ENCODE results near the gene GRIPAP1. TPM values are rescaled to one million over a fixed set of nuclear protein-coding genes. Genes with fewer than 3 reads are reported as not detected.

GRIPAP1 gene
- total RNA-seq, 1 donor from 2014 or later = 28.8 TPM

- H3K4me1 Mint-ChIP-seq (ENCODE audit: low read depth) = peaks cover 26% of the 10 kb centered on the region
- H3K4me3 Mint-ChIP-seq (ENCODE audit: unreplicated experiment) = peak overlapping the region; percentile 99
- no peak for DNase-seq (ENCODE audit: low spot score)
- peak overlapping the region; percentile 100 for H3K27ac Mint-ChIP-seq (ENCODE audit: unreplicated experiment)
- H3K9me3 Mint-ChIP-seq (ENCODE audit: low read depth) = peaks cover 5% of the 10 kb centered on the region
- TF ChIP-seq CTCF (IDR thresholded peaks at IDR 0.05) = no peak
- H3K36me3 Mint-ChIP-seq (ENCODE audit: low read depth) = no peaks in the 10 kb centered on the region
- H3K27me3 Mint-ChIP-seq (ENCODE audit: low read depth) = no peaks in the 10 kb centered on the region
These were observed 43.4 kb downstream of the GRIPAP1 start for GRCh38 chrX:48958635-48959094.

GRCh38 chrX:48957827-48958634 is 44.0 kb downstream of the GRIPAP1 start:
- peak; percentile 98 for DNase-seq (ENCODE audit: low spot score)

GRCh38 chrX:48957477-48957826 is 44.6 kb downstream of the GRIPAP1 start, which contains the start of gene OTUD5:
TSS of gene OTUD5 (minus strand) at chrX:48957607. CDS start at chrX:48957570, 37 bp downstream.
- peaks cover 5% of the 10 kb centered on the region for H3K9me3 Mint-ChIP-seq (ENCODE audit: low read depth)
- no peak for DNase-seq (ENCODE audit: low spot score)
- TF ChIP-seq CTCF (IDR thresholded peaks at IDR 0.05) = no peak

More at GRCh38 chrX:48957827-48958634, 44.0 kb downstream of the GRIPAP1 start:
- Mint-ChIP-seq H3K4me3 (ENCODE audit: unreplicated experiment) (peak overlapping the region; percentile 99), H3K36me3 (ENCODE audit: low read depth) (no peaks in the 10 kb centered on the region), H3K27me3 (ENCODE audit: low read depth) (no peaks in the 10 kb centered on the region), H3K4me1 (ENCODE audit: low read depth) (peaks cover 31% of the 10 kb centered on the region), H3K27ac (ENCODE audit: unreplicated experiment) (peak overlapping the region; percentile 100), H3K9me3 (ENCODE audit: low read depth) (peaks cover 5% of the 10 kb centered on the region)
- TF ChIP-seq CTCF (IDR thresholded peaks at IDR 0.05) = no peak

GRCh38 chrX:48956728-48957414 is 45.2 kb downstream of the GRIPAP1 start:
- Mint-ChIP-seq H3K4me1 (ENCODE audit: low read depth) (peaks cover 31% of the 10 kb centered on the region), H3K27me3 (ENCODE audit: low read depth) (no peaks in the 10 kb centered on the region), H3K9me3 (ENCODE audit: low read depth) (peaks cover 5% of the 10 kb centered on the region), H3K36me3 (ENCODE audit: low read depth) (no peaks in the 10 kb centered on the region), H3K4me3 (ENCODE audit: unreplicated experiment) (peak overlapping the region; percentile 74), H3K27ac (ENCODE audit: unreplicated experiment) (peak overlapping the region; percentile 81)
- DNase-seq (ENCODE audit: low spot score) = no peak
- no peak for TF ChIP-seq CTCF (IDR thresholded peaks at IDR 0.05)

More at GRCh38 chrX:48957477-48957826, 44.6 kb downstream of the GRIPAP1 start, which contains the start of gene OTUD5:
- Mint-ChIP-seq H3K4me3 (ENCODE audit: unreplicated experiment) (peak within 1 kb of the TSS; percentile 99), H3K4me1 (ENCODE audit: low read depth) (peaks cover 31% of the 10 kb centered on the region), H3K36me3 (ENCODE audit: low read depth) (no peaks in the 10 kb centered on the region), H3K27me3 (ENCODE audit: low read depth) (no peaks in the 10 kb centered on the region), H3K27ac (ENCODE audit: unreplicated experiment) (peak within 1 kb of the TSS; percentile 100)

GRCh38 chrX:48948589-48948988 is 53.5 kb downstream of the GRIPAP1 start:
- TF ChIP-seq CTCF (IDR thresholded peaks at IDR 0.05) = no peak
- H3K9me3 Mint-ChIP-seq (ENCODE audit: low read depth) = no peaks in the 10 kb centered on the region
- DNase-seq (ENCODE audit: low spot score) = no peak
- H3K36me3 Mint-ChIP-seq (ENCODE audit: low read depth) = no peaks in the 10 kb centered on the region
- H3K27ac Mint-ChIP-seq (ENCODE audit: unreplicated experiment) = no peak overlapping the region
- H3K4me3 Mint-ChIP-seq (ENCODE audit: unreplicated experiment) = no peak overlapping the region
- peaks cover 4% of the 10 kb centered on the region for H3K4me1 Mint-ChIP-seq (ENCODE audit: low read depth)
- H3K27me3 Mint-ChIP-seq (ENCODE audit: low read depth) = no peaks in the 10 kb centered on the region
